GM12878 (cell line): Measurements from ENCODE around the gene SWSAP1.

Source experiments
- ATF7 ChIP-seq: fragments of 450-650 bp; IDR thresholded peaks from 2 replicates; pipeline ENCODE4 v1.6.1; 2016; ENCODE audit warnings: low read depth, mild to moderate bottlenecking
- CBX3 ChIP-seq: fragments of 200-600 bp; sonication (generic); IDR thresholded peaks from 2 replicates; pipeline ENCODE4 v1.6.1; 2016; ENCODE audit warnings: low read depth, borderline replicate concordance
- CTCF ChIP-seq, 3 experiments: IDR thresholded peaks in 2 of 3; conservative IDR thresholded peaks in 1 of 3; 2 replicates each; pipeline ENCODE4 v1.5.1; 2011; ENCODE audit warnings: low read depth in 3 of 3, low read length in 3 of 3, mild to moderate bottlenecking in 3 of 3, control low read depth in 2 of 3, moderate library complexity in 2 of 3, inconsistent platforms in 1 of 3, mixed read lengths in 1 of 3; ENCODE audit not compliant: control insufficient read depth in 2 of 3, insufficient read depth in 1 of 3; ENCODE audit errors: extremely low read depth in 1 of 3
- ETV6 ChIP-seq, 2 experiments: fragments of 450-650 bp in 1 of 2; IDR thresholded peaks in 1 of 2; conservative IDR thresholded peaks in 1 of 2; 2 replicates each; pipeline ENCODE4 v1.6.1; 2014; ENCODE audit warnings: antibody characterized with exemption in 1 of 2, borderline replicate concordance in 1 of 2, low read depth in 1 of 2, mild to moderate bottlenecking in 1 of 2, moderate library complexity in 1 of 2
- GABPA ChIP-seq: IDR thresholded peaks from 2 replicates; pipeline ENCODE4 v1.6.1; 2014; ENCODE audit warnings: antibody characterized with exemption, low read depth, mild to moderate bottlenecking, inconsistent platforms
- MTA3 ChIP-seq: IDR thresholded peaks from 2 replicates; pipeline ENCODE4 v1.6.1; 2012; ENCODE audit warnings: low read length, inconsistent platforms, borderline replicate concordance
- NFYB ChIP-seq: IDR thresholded peaks from 2 replicates; pipeline ENCODE4 v1.6.1; 2011; ENCODE audit warnings: low read depth, mild to moderate bottlenecking, low read length, improper control_type of control experiment, moderate library complexity; ENCODE audit not compliant: insufficient read depth
- RAD21 ChIP-seq: IDR thresholded peaks from 2 replicates; pipeline ENCODE4 v1.6.1; 2011; ENCODE audit warnings: mild to moderate bottlenecking, low read depth, low read length, moderate library complexity; ENCODE audit not compliant: insufficient read depth
- SIX5 ChIP-seq: IDR thresholded peaks from 2 replicates; pipeline ENCODE4 v1.6.1; 2011; ENCODE audit warnings: mild to moderate bottlenecking, low read depth, low read length, moderate library complexity; ENCODE audit not compliant: severe bottlenecking
- SMC3 ChIP-seq: IDR thresholded peaks from 2 replicates; pipeline ENCODE4 v1.6.1; 2011; ENCODE audit warnings: low read length, improper control_type of control experiment, borderline replicate concordance
- ZNF274 ChIP-seq: IDR thresholded peaks from one replicate; pipeline ENCODE4 v1.8.0; 2011; ENCODE audit not compliant: insufficient read length, insufficient read depth
- TF ChIP-seq, protein P1 (sequence below): fragments of 450-650 bp; IDR thresholded peaks from 2 replicates; pipeline ENCODE4 v1.6.1; 2017; ENCODE audit warnings: mild to moderate bottlenecking, moderate library complexity

DNA sequence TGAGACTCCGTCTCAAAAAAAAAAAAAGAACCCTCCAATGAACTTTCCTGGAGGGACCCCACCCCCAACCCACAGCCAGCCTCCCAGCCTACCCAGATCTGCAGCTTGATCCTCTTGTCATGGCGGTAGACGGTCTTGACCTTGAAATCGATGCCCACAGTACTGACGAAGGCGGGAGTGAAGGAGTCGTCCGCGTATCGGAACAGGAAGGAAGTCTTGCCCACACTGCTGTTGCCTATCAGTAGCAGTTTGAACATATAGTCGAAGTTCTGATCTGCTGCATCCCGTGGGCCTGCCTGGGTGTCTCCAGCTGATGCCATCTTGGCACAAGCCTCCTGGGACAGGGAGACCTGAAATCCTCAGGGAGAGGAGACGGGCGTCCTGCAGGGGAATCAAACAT is 37.4 kb upstream of the SWSAP1 start:
- TF ChIP-seq CTCF (IDR thresholded peaks at IDR 0.05 in 2 of 3, conservative IDR thresholded peaks at IDR 0.05 in 1 of 3; ENCODE audit: control insufficient read depth in 2 of 3, extremely low read depth in 1 of 3, insufficient read depth in 1 of 3, low read depth in 3 of 3, low read length in 3 of 3) (no peak), RAD21 (no peak), MTA3 (no peak), NFYB (no peak), ZNF274 (no peak), SMC3 (no peak), ETV6 (conservative IDR thresholded peaks at IDR 0.05 in 1 of 2, IDR thresholded peaks at IDR 0.05 in 1 of 2; ENCODE audit: borderline replicate concordance in 1 of 2, low read depth in 1 of 2) (no peak), ATF7 (no peak), GABPA (no peak), CBX3 (no peak), SIX5 (no peak)
- TF ChIP-seq, protein P1, sequence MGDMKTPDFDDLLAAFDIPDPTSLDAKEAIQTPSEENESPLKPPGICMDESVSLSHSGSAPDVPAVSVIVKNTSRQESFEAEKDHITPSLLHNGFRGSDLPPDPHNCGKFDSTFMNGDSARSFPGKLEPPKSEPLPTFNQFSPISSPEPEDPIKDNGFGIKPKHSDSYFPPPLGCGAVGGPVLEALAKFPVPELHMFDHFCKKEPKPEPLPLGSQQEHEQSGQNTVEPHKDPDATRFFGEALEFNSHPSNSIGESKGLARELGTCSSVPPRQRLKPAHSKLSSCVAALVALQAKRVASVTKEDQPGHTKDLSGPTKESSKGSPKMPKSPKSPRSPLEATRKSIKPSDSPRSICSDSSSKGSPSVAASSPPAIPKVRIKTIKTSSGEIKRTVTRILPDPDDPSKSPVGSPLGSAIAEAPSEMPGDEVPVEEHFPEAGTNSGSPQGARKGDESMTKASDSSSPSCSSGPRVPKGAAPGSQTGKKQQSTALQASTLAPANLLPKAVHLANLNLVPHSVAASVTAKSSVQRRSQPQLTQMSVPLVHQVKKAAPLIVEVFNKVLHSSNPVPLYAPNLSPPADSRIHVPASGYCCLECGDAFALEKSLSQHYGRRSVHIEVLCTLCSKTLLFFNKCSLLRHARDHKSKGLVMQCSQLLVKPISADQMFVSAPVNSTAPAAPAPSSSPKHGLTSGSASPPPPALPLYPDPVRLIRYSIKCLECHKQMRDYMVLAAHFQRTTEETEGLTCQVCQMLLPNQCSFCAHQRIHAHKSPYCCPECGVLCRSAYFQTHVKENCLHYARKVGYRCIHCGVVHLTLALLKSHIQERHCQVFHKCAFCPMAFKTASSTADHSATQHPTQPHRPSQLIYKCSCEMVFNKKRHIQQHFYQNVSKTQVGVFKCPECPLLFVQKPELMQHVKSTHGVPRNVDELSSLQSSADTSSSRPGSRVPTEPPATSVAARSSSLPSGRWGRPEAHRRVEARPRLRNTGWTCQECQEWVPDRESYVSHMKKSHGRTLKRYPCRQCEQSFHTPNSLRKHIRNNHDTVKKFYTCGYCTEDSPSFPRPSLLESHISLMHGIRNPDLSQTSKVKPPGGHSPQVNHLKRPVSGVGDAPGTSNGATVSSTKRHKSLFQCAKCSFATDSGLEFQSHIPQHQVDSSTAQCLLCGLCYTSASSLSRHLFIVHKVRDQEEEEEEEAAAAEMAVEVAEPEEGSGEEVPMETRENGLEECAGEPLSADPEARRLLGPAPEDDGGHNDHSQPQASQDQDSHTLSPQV: no peak
